OCI-LY7 (cell line): ENCODE data around the gene QRFP. TPM values are rescaled to one million over a fixed set of nuclear protein-coding genes. Genes with fewer than 3 reads are reported as not detected.

Experiments used
- BruUV-seq: library from RNA; stranded (reverse); fragments of 400-500 nt; replicated peaks from 2 replicates; lab custom pipeline; 2021; lab: Mats Ljungman, UMichigan
- CTCF ChIA-PET: fragments of 300-600 bp; sonication (Branson Sonifier 250); formaldehyde crosslinking; loops from one replicate; lab custom pipeline; 2022; ENCODE audit warnings: antibody characterized with exemption; ENCODE audit not compliant: unreplicated experiment; lab: Charles Lee
- POLR2A ChIA-PET: fragments of 300-600 bp; sonication (Branson Sonifier 250); formaldehyde crosslinking; loops from one replicate; lab custom pipeline; 2022; ENCODE audit warnings: antibody characterized with exemption; lab: Charles Lee
- DNase-seq: peaks from one replicate; pipeline ENCODE4 v3.0.0-alpha.2; 2015; ENCODE audit warnings: low spot score
- H2AFZ ChIP-seq: fragments of 200-600 bp; sonication (generic), shearing (Covaris generic); 2 replicates; pipeline ENCODE4 v1.6.1; 2014; ENCODE audit warnings: mild to moderate bottlenecking, antibody characterized with exemption, low read length, moderate library complexity
- H3K27ac ChIP-seq: fragments of 200-600 bp; sonication (generic); 2 replicates; pipeline ENCODE4 v1.5.1; 2014; ENCODE audit warnings: mixed run types, low read depth, mild to moderate bottlenecking, moderate library complexity, low read length, inconsistent platforms; ENCODE audit not compliant: poor library complexity, severe bottlenecking
- H3K36me3 ChIP-seq: fragments of 200-600 bp; sonication (generic); 2 replicates; pipeline ENCODE4 v1.6.1; 2014; ENCODE audit warnings: mild to moderate bottlenecking, antibody characterized with exemption, low read length, moderate library complexity, mixed read lengths; ENCODE audit not compliant: insufficient read depth
- H3K4me1 ChIP-seq: fragments of 200-600 bp; sonication (generic); 2 replicates; pipeline ENCODE4 v1.5.1; 2014; ENCODE audit warnings: mild to moderate bottlenecking, low read length; ENCODE audit not compliant: insufficient read depth, poor library complexity, severe bottlenecking
- H3K4me2 ChIP-seq: fragments of 200-600 bp; sonication (generic); 2 replicates; pipeline ENCODE4 v1.6.1; 2014; ENCODE audit warnings: mild to moderate bottlenecking, low read length
- H3K4me3 ChIP-seq: fragments of 200-600 bp; sonication (generic); 2 replicates; pipeline ENCODE4 v1.5.1; 2014; ENCODE audit warnings: mild to moderate bottlenecking, low read depth, low read length; ENCODE audit not compliant: poor library complexity, severe bottlenecking
- H3K79me2 ChIP-seq: fragments of 200-600 bp; sonication (generic); 2 replicates; pipeline ENCODE4 v1.6.1; 2016; ENCODE audit warnings: low read depth, mild to moderate bottlenecking, low read length, moderate library complexity, mixed read lengths; ENCODE audit not compliant: insufficient read depth
- H3K9me2 ChIP-seq: fragments of 200-600 bp; sonication (generic); 2 replicates; pipeline ENCODE4 v1.6.1; 2016; ENCODE audit warnings: mild to moderate bottlenecking, low read length, mixed read lengths; ENCODE audit not compliant: insufficient read depth
- H3K9me3 ChIP-seq: fragments of 200-600 bp; sonication (generic); 2 replicates; pipeline ENCODE4 v1.6.1; 2014; ENCODE audit warnings: mild to moderate bottlenecking, mixed run types, low read length, mixed read lengths
- H4K20me1 ChIP-seq: fragments of 200-600 bp; sonication (generic); 2 replicates; pipeline ENCODE4 v1.6.1; 2014; ENCODE audit warnings: mild to moderate bottlenecking, antibody characterized with exemption, low read length, moderate library complexity, mixed read lengths; ENCODE audit not compliant: insufficient read depth
- EZH2phosphoT487 ChIP-seq: fragments of 200-600 bp; sonication (generic); IDR thresholded peaks from 2 replicates; pipeline ENCODE4 v1.6.1; 2018; ENCODE audit warnings: low read depth, borderline replicate concordance, mild to moderate bottlenecking, mixed run types, antibody characterized with exemption, low read length, moderate library complexity, mixed read lengths
- intact Hi-C: fragments of 100-400 bp; cut with micrococcal nuclease; formaldehyde crosslinking; loops from one replicate; pipeline ENCODE4 v1.10.0; 2022; ENCODE audit not compliant: unreplicated experiment
- total RNA-seq, 2 experiments: library from RNA; depleted of rRNA in 1 of 2; stranded (reverse); fragments of >200 nt in 1 of 2; shearing (Covaris generic) in 1 of 2; gene quantifications; 2 replicates each; pipeline ENCODE4 v1.2.3, GENCODE V29; 2014 to 2022
- TF ChIP-seq, protein P1 (sequence below): fragments of 200-600 bp; sonication (generic); conservative IDR thresholded peaks from 2 replicates; pipeline ENCODE4 v1.5.1; 2014; ENCODE audit warnings: mild to moderate bottlenecking, antibody characterized with exemption, low read length, moderate library complexity, mixed read lengths

The QRFP gene
- total RNA-seq, 2 experiments from 2014 or later: not detected

DNA sequence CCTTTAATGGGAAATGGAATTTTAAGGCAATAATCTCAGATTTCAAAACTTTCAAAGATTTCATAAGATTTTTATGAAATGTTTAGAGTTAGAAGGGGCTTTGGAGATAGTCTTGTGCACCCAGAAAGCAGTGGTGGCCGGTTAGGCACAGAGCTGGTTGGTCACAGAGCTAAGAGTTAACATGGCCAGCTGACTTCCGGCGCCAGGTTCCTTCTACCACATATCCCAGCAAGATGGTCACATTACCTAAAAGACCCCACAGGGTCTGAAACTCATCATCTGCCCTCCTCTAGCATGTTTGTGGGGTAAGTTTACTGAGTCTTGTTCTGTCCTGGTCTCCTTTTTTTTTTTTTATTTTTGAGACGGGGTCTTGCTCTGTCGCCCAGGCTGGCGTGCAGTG, 19.3 kb downstream of the QRFP start:
- intact Hi-C loops: no loop called here
- BruUV-seq: no TSS peak
- no peaks in the 10 kb centered on the region for H3K4me1 ChIP-seq
- H3K4me3 ChIP-seq: no peak overlapping the region
- DNase-seq: no peak
- POLR2A ChIA-PET: interaction anchor here (0.7 to 0.8 kb wide), 2 partner anchors 19 to 732 kb away, joined by 3 to 6 read pairs; no protein-coding TSS in a partner anchor
- H2AFZ ChIP-seq: no peak overlapping the region
- H4K20me1 ChIP-seq: no peaks in the 10 kb centered on the region
- no peak for TF ChIP-seq EZH2phosphoT487
- TF ChIP-seq, protein P1, sequence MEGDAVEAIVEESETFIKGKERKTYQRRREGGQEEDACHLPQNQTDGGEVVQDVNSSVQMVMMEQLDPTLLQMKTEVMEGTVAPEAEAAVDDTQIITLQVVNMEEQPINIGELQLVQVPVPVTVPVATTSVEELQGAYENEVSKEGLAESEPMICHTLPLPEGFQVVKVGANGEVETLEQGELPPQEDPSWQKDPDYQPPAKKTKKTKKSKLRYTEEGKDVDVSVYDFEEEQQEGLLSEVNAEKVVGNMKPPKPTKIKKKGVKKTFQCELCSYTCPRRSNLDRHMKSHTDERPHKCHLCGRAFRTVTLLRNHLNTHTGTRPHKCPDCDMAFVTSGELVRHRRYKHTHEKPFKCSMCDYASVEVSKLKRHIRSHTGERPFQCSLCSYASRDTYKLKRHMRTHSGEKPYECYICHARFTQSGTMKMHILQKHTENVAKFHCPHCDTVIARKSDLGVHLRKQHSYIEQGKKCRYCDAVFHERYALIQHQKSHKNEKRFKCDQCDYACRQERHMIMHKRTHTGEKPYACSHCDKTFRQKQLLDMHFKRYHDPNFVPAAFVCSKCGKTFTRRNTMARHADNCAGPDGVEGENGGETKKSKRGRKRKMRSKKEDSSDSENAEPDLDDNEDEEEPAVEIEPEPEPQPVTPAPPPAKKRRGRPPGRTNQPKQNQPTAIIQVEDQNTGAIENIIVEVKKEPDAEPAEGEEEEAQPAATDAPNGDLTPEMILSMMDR: no peak
- H3K36me3 ChIP-seq: peaks cover 23% of the 10 kb centered on the region; the same call in 1 of the 2 replicates
- no peaks in the 10 kb centered on the region for H3K9me2 ChIP-seq
- H3K9me3 ChIP-seq: no peaks in the 10 kb centered on the region
- H3K27ac ChIP-seq: no peak overlapping the region
- CTCF ChIA-PET: no interaction called here
- H3K4me2 ChIP-seq: no peak overlapping the region
- no peaks in the 10 kb centered on the region for H3K79me2 ChIP-seq

DNA sequence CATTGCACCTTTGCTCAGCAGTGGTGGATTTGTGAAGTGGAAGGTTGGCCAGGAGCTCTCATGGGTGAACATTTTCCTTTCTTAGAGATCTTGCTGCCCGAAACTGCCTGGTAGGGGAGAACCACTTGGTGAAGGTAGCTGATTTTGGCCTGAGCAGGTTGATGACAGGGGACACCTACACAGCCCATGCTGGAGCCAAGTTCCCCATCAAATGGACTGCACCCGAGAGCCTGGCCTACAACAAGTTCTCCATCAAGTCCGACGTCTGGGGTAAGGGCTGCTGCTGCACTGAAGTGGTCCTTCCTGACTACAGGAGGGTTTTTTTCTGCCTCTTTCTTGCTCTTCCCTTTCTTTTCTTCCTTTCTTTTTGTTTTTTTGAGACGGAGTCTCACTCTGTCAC, 21.8 kb downstream of the QRFP start:
- Histone ChIP-seq H3K4me2 (no peak overlapping the region), H3K9me3 (no peaks in the 10 kb centered on the region), H2AFZ (no peak overlapping the region), H3K9me2 (no peaks in the 10 kb centered on the region), H4K20me1 (no peaks in the 10 kb centered on the region), H3K27ac (no peak overlapping the region), H3K79me2 (no peaks in the 10 kb centered on the region), H3K4me3 (no peak overlapping the region), H3K4me1 (peaks cover 12% of the 10 kb centered on the region), H3K36me3 (peaks cover 19% of the 10 kb centered on the region; the same call in 1 of the 2 replicates)
- intact Hi-C loops: no loop called here
- BruUV-seq: no TSS peak
- ChIA-PET POLR2A (no interaction called here), CTCF (interaction anchor here (0.7 kb wide), 1 partner anchor 15 kb away, joined by 3 read pairs; no protein-coding TSS in a partner anchor)
- no peak for DNase-seq
- TF ChIP-seq, protein P1: no peak
- no peak for TF ChIP-seq EZH2phosphoT487

DNA sequence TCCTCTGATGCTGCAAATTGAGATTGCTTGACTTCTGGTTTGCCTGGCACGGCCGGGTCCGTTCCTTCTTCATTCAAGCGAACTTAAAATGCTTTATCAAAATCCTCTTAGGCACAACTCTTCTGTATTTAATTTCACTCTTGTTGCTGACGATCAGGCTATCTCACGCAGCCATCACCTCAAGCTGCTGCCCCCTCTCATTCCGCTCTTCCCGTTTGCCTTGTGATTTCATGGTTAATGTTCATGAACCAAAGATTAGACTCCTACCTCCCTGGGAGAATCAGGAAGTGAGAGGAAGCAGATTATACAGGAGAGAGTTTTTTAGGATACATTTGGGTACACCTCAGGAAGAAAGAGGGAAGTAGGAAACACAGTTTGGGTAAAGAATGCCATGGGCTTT, 22.6 kb downstream of the QRFP start:
- TF ChIP-seq, protein P1: no peak
- no peak for TF ChIP-seq EZH2phosphoT487
- Histone ChIP-seq H3K9me3 (no peaks in the 10 kb centered on the region), H3K4me1 (peaks cover 12% of the 10 kb centered on the region), H3K4me2 (no peak overlapping the region), H3K79me2 (no peaks in the 10 kb centered on the region), H4K20me1 (no peaks in the 10 kb centered on the region), H3K9me2 (no peaks in the 10 kb centered on the region), H3K4me3 (no peak overlapping the region), H3K27ac (no peak overlapping the region), H2AFZ (no peak overlapping the region), H3K36me3 (peaks cover 13% of the 10 kb centered on the region; the same call in 1 of the 2 replicates)
- DNase-seq: no peak
- BruUV-seq: no TSS peak
- intact Hi-C loops: no loop called here
- CTCF ChIA-PET: interaction anchor here (0.7 kb wide), 1 partner anchor 14 kb away, joined by 3 read pairs; no protein-coding TSS in a partner anchor
- POLR2A ChIA-PET: no interaction called here
